Keratinocyte (primary cell): ENCODE data around the gene SEC23A. TPM values are rescaled to one million over a fixed set of nuclear protein-coding genes. Genes with fewer than 3 reads are reported as not detected.

Experiments
- DNase-seq: peaks from one replicate; pipeline ENCODE4 v3.0.0-alpha.2; 2011; ENCODE audit warnings: low read depth, missing footprints, low spot score
- FAIRE-seq: peaks from 2 replicates; lab custom pipeline; 2011; peaks lifted over from hg19 to GRCh38; lab: Jason Lieb, UNC
- H2AFZ ChIP-seq: 2 replicates; pipeline ENCODE4 v1.6.0; 2012; ENCODE audit warnings: low read length, control low read depth, inconsistent platforms; ENCODE audit not compliant: control insufficient read depth
- H3K27ac ChIP-seq: 2 replicates; pipeline ENCODE4 v1.5.1; 2011; ENCODE audit warnings: low read length; ENCODE audit not compliant: control insufficient read depth, insufficient read depth
- H3K27me3 ChIP-seq: 3 replicates; pipeline ENCODE4 v1.6.0; 2011; ENCODE audit warnings: low read length; ENCODE audit not compliant: control insufficient read depth, insufficient read depth; ENCODE audit errors: extremely low read depth
- H3K36me3 ChIP-seq, 2 experiments: 2 replicates in 1 of 2; 3 replicates in 1 of 2; pipeline ENCODE4 v1.5.1; 2011; ENCODE audit warnings: low read length in 2 of 2, mild to moderate bottlenecking in 1 of 2; ENCODE audit not compliant: control insufficient read depth in 2 of 2, insufficient read depth in 2 of 2; ENCODE audit errors: extremely low read depth in 1 of 2
- H3K4me1 ChIP-seq: 3 replicates; pipeline ENCODE4 v1.5.1; 2011; ENCODE audit warnings: low read length; ENCODE audit not compliant: control insufficient read depth, insufficient read depth; ENCODE audit errors: extremely low read depth
- H3K4me2 ChIP-seq: 3 replicates; pipeline ENCODE4 v1.6.0; 2011; ENCODE audit warnings: low read depth, low read length; ENCODE audit not compliant: control insufficient read depth, insufficient read depth; ENCODE audit errors: extremely low read depth
- H3K4me3 ChIP-seq, 3 experiments: fragments of 200-600 bp in 1 of 3; sonication (generic) in 1 of 3; 2 replicates in 2 of 3; 3 replicates in 1 of 3; pipeline ENCODE4 v1.5.1; 2011 to 2016; ENCODE audit warnings: low read length in 3 of 3, mild to moderate bottlenecking in 3 of 3, control low read depth in 2 of 3, inconsistent platforms in 1 of 3, low read depth in 1 of 3, mixed read lengths in 1 of 3, mixed run types in 1 of 3, moderate library complexity in 1 of 3; ENCODE audit not compliant: control insufficient read depth in 2 of 3, insufficient read depth in 2 of 3; ENCODE audit errors: extremely low read depth in 1 of 3
- H3K79me2 ChIP-seq: 2 replicates; pipeline ENCODE4 v1.6.0; 2012; ENCODE audit warnings: low read length; ENCODE audit not compliant: control insufficient read depth, insufficient read depth
- H3K9ac ChIP-seq: 3 replicates; pipeline ENCODE4 v1.6.0; 2011; ENCODE audit warnings: low read length; ENCODE audit not compliant: control insufficient read depth, insufficient read depth; ENCODE audit errors: extremely low read depth
- H3K9me1 ChIP-seq: 3 replicates; pipeline ENCODE4 v1.6.0; 2011; ENCODE audit warnings: low read length; ENCODE audit not compliant: control insufficient read depth, insufficient read depth; ENCODE audit errors: extremely low read depth
- H3K9me3 ChIP-seq: 2 replicates; pipeline ENCODE4 v1.5.1; 2012; ENCODE audit warnings: low read depth, low read length; ENCODE audit not compliant: control insufficient read depth
- H4K20me1 ChIP-seq: 3 replicates; pipeline ENCODE4 v1.6.0; 2011; ENCODE audit warnings: low read length; ENCODE audit not compliant: control insufficient read depth, insufficient read depth; ENCODE audit errors: extremely low read depth
- CTCF ChIP-seq, 3 experiments: IDR thresholded peaks in 1 of 3; conservative IDR thresholded peaks in 1 of 3; optimal IDR thresholded peaks in 1 of 3; 2 replicates in 2 of 3; 3 replicates in 1 of 3; pipeline versions ENCODE3 to v1.5.1; 2011; ENCODE audit warnings: low read length in 3 of 3, mild to moderate bottlenecking in 3 of 3, moderate library complexity in 2 of 3, control low read depth in 1 of 3, inconsistent platforms in 1 of 3; ENCODE audit not compliant: insufficient read depth in 2 of 3; ENCODE audit errors: extremely low read depth in 1 of 3
- EZH2 ChIP-seq: IDR thresholded peaks from one replicate; pipeline ENCODE4 v1.6.1; 2012; ENCODE audit warnings: inconsistent platforms, mild to moderate bottlenecking, low read length, moderate library complexity
- dilution Hi-C: fragments of 300-500 bp; cut with MboI; formaldehyde crosslinking; loops from one replicate; pipeline ENCODE4 v1.7.0; 2020; ENCODE audit warnings: low sequenced_read_pairs; ENCODE audit not compliant: extremely low pct_ligation_motif_present
- polyA plus RNA-seq, 5 experiments: library from polyadenylated mRNA; depleted of rRNA in 3 of 5; stranded (reverse) in 3 of 5; stranded (forward) in 1 of 5; unstranded in 1 of 5; fragments of >200 nt; gene quantifications; 1 replicate in 1 of 5; 2 replicates in 3 of 5; 3 replicates in 1 of 5; pipeline versions ENCODE4 v1.2.1 to v1.2.3, GENCODE V29; 2011 to 2012; ENCODE audit warnings: missing spikeins in 2 of 5, low read depth in 1 of 5, low replicate concordance in 1 of 5

Gene SEC23A
- polyA plus RNA-seq, 1 donor (not counting 4 experiments of a cell fraction or from before 2014, with no cell fraction given): 79.6 TPM

GRCh38 chr14:39097159-39097558, 5.9 kb downstream of the SEC23A start:
- TF ChIP-seq EZH2 (no peak), CTCF (optimal IDR thresholded peaks at IDR 0.05 in 1 of 3, IDR thresholded peaks at IDR 0.05 in 1 of 3, conservative IDR thresholded peaks at IDR 0.05 in 1 of 3; ENCODE audit: extremely low read depth in 1 of 3, insufficient read depth in 2 of 3, low read length in 3 of 3) (no peak)
- Histone ChIP-seq H3K9me1 (no peaks in the 10 kb centered on the region), H3K79me2 (peaks cover 36% of the 10 kb centered on the region), H3K9ac (no peak overlapping the region), H3K27me3 (no peaks in the 10 kb centered on the region), H4K20me1 (no peaks in the 10 kb centered on the region), H3K4me3 (no peak overlapping the region), H3K36me3 (peaks cover 3 to 6% of the 10 kb centered on the region in 2 experiments), H3K9me3 (no peaks in the 10 kb centered on the region), H3K4me2 (no peak overlapping the region), H3K4me1 (no peaks in the 10 kb centered on the region), H2AFZ (no peak overlapping the region), H3K27ac (no peak overlapping the region)
- DNase-seq (no peak), FAIRE-seq (no peak)
- dilution Hi-C loops: no loop called here

- no peaks in the 10 kb centered on the region for H3K9me1 ChIP-seq
- no peak overlapping the region for H3K4me2 ChIP-seq
- H4K20me1 ChIP-seq: no peaks in the 10 kb centered on the region
- H3K36me3 ChIP-seq: peaks cover 10% of the 10 kb centered on the region in 2 experiments
- FAIRE-seq: no peak
- no peaks in the 10 kb centered on the region for H3K4me1 ChIP-seq
- no peak overlapping the region for H3K9ac ChIP-seq
- DNase-seq: no peak
- no peak overlapping the region for H2AFZ ChIP-seq
- no peak for TF ChIP-seq EZH2
- TF ChIP-seq CTCF (optimal IDR thresholded peaks at IDR 0.05 in 1 of 3, IDR thresholded peaks at IDR 0.05 in 1 of 3, conservative IDR thresholded peaks at IDR 0.05 in 1 of 3; ENCODE audit: extremely low read depth in 1 of 3, insufficient read depth in 2 of 3, low read length in 3 of 3): no peak
- no peaks in the 10 kb centered on the region for H3K27me3 ChIP-seq
- no peaks in the 10 kb centered on the region for H3K9me3 ChIP-seq
- no peak overlapping the region for H3K4me3 ChIP-seq
- dilution Hi-C loops: no loop called here
- no peak overlapping the region for H3K27ac ChIP-seq
- H3K79me2 ChIP-seq: peaks cover 23% of the 10 kb centered on the region
These were observed 8.5 kb downstream of the SEC23A start for GRCh38 chr14:39094515-39094914.
